A673 (cell line): Measurements from ENCODE around the gene ENSA. TPM values are rescaled to one million over a fixed set of nuclear protein-coding genes. Genes with fewer than 3 reads are reported as not detected.

Experiments
- BruUV-seq: library from RNA; stranded (reverse); fragments of 400-500 nt; replicated peaks from 2 replicates; lab custom pipeline; 2021; lab: Mats Ljungman, UMichigan
- CTCF ChIA-PET: fragments of 300-600 bp; sonication (Branson Sonifier 250); formaldehyde crosslinking; loops from one replicate; lab custom pipeline; 2022; ENCODE audit warnings: antibody characterized with exemption; lab: Charles Lee
- POLR2A ChIA-PET: fragments of 300-600 bp; sonication (Branson Sonifier 250); formaldehyde crosslinking; loops from one replicate; lab custom pipeline; 2022; ENCODE audit warnings: antibody characterized with exemption; ENCODE audit not compliant: low non-redundant PET; lab: Charles Lee
- DNase-seq: peaks from one replicate; pipeline ENCODE4 v3.0.0-alpha.2; 2015; ENCODE audit warnings: low spot score
- H3K27ac ChIP-seq: fragments of 200-600 bp; sonication (generic); 2 replicates; pipeline ENCODE4 v1.5.1; 2016; ENCODE audit warnings: mixed run types, low read depth, mild to moderate bottlenecking, mixed read lengths, antibody characterized with exemption, low read length; ENCODE audit not compliant: poor library complexity, severe bottlenecking
- H3K27me3 ChIP-seq: fragments of 200-600 bp; sonication (generic); replicated peaks from 2 replicates; pipeline ENCODE4 v1.6.1; 2017; ENCODE audit warnings: mixed run types, low read depth, mild to moderate bottlenecking, mixed read lengths, antibody characterized with exemption, low read length; ENCODE audit not compliant: insufficient read depth, poor library complexity
- H3K36me3 ChIP-seq: fragments of 200-600 bp; sonication (generic); 2 replicates; pipeline ENCODE4 v1.6.1; 2016; ENCODE audit warnings: mixed run types, mild to moderate bottlenecking, mixed read lengths, antibody characterized with exemption, low read length; ENCODE audit not compliant: insufficient read depth, poor library complexity, severe bottlenecking
- H3K4me1 ChIP-seq: fragments of 200-600 bp; sonication (generic); 2 replicates; pipeline ENCODE4 v1.6.1; 2017; ENCODE audit warnings: mixed run types, mild to moderate bottlenecking, mixed read lengths, antibody characterized with exemption, low read length; ENCODE audit not compliant: insufficient read depth, poor library complexity, severe bottlenecking
- H3K4me3 ChIP-seq: fragments of 200-600 bp; sonication (generic); 2 replicates; pipeline ENCODE4 v1.5.1; 2016; ENCODE audit warnings: low read depth, mixed run types, mild to moderate bottlenecking, mixed read lengths, low read length; ENCODE audit not compliant: poor library complexity, severe bottlenecking
- H3K9me3 ChIP-seq: fragments of 200-600 bp; sonication (generic); 2 replicates; pipeline ENCODE4 v1.6.1; 2016; ENCODE audit warnings: mixed run types, low read depth, mild to moderate bottlenecking, mixed read lengths, antibody characterized with exemption, low read length; ENCODE audit not compliant: poor library complexity, severe bottlenecking
- CTCF ChIP-seq: fragments of 300-800, 200-600 bp; sonication (generic); conservative IDR thresholded peaks from 2 replicates; pipeline ENCODE4 v1.5.1; 2017; ENCODE audit warnings: low read depth, mild to moderate bottlenecking, antibody characterized with exemption, low read length, moderate library complexity, mixed read lengths
- EZH2 ChIP-seq: fragments of 200-600 bp; sonication (generic); IDR thresholded peaks from 2 replicates; pipeline ENCODE4 v1.6.1; 2017; ENCODE audit warnings: borderline replicate concordance, low read depth, mild to moderate bottlenecking, mixed read lengths, antibody characterized with exemption, low read length; ENCODE audit not compliant: poor library complexity, severe bottlenecking
- intact Hi-C: fragments of 100-400 bp; cut with micrococcal nuclease; formaldehyde crosslinking; loops from one replicate; pipeline ENCODE4 v1.10.0; 2022; ENCODE audit not compliant: unreplicated experiment
- total RNA-seq: library from RNA; stranded (reverse); gene quantifications from 2 replicates; pipeline ENCODE4 v1.2.3, GENCODE V29; 2021

ENSA gene
- total RNA-seq, 1 experiment from 2014 or later = 237 TPM

GRCh38 chr1:150613061-150613920, 16.1 kb downstream of the ENSA start:
- Histone ChIP-seq H3K4me1 (peaks cover 28% of the 10 kb centered on the region), H3K4me3 (no peak overlapping the region), H3K27me3 (no peaks in the 10 kb centered on the region), H3K36me3 (peaks cover 18% of the 10 kb centered on the region), H3K9me3 (no peaks in the 10 kb centered on the region), H3K27ac (peak overlapping the region; percentile 78)
- ChIA-PET POLR2A (no interaction called here), CTCF (no interaction called here)
- TF ChIP-seq CTCF (no peak), EZH2 (no peak)
- BruUV-seq = no TSS peak
- DNase-seq = peak; percentile 87
- intact Hi-C loops = no loop called here

- CTCF ChIA-PET = no interaction called here
- intact Hi-C loops = no loop called here
- no peak overlapping the region for H3K4me3 ChIP-seq
These were observed 17.4 kb downstream of the ENSA start for GRCh38 chr1:150612014-150612345.

GRCh38 chr1:150610576-150610975, 18.8 kb downstream of the ENSA start:
- TF ChIP-seq CTCF = no peak
- TF ChIP-seq EZH2 = no peak
- Histone ChIP-seq H3K9me3 (no peaks in the 10 kb centered on the region), H3K27me3 (no peaks in the 10 kb centered on the region), H3K27ac (no peak overlapping the region), H3K4me3 (no peak overlapping the region), H3K4me1 (peaks cover 28% of the 10 kb centered on the region), H3K36me3 (peaks cover 3% of the 10 kb centered on the region)
- ChIA-PET CTCF (no interaction called here), POLR2A (no interaction called here)
- no peak for DNase-seq
- intact Hi-C loops = no loop called here
- BruUV-seq = no TSS peak

More at GRCh38 chr1:150612014-150612345, 17.4 kb downstream of the ENSA start:
- H3K27ac ChIP-seq = peak overlapping the region; percentile 62
- no peaks in the 10 kb centered on the region for H3K9me3 ChIP-seq
- TSS peak; percentile 91 for BruUV-seq
- POLR2A ChIA-PET = interaction anchor here (0.8 kb wide), 1 partner anchor 265 kb away, joined by 3 read pairs; no protein-coding TSS in a partner anchor
- H3K36me3 ChIP-seq = peaks cover 9% of the 10 kb centered on the region
- no peak for DNase-seq
- no peaks in the 10 kb centered on the region for H3K27me3 ChIP-seq
- TF ChIP-seq EZH2 (no peak), CTCF (no peak)
- H3K4me1 ChIP-seq = peaks cover 28% of the 10 kb centered on the region
